Esophagus squamous epithelium (tissue), 5 donors: ENCODE results near the gene LMOD3. TPM values are rescaled to one million over a fixed set of nuclear protein-coding genes. Genes with fewer than 3 reads are reported as not detected.

Experiments
- DNase-seq: peaks from one replicate; lab custom pipeline; 2025; lab: John Stamatoyannopoulos, UW
- H3K27ac ChIP-seq, 4 donors: fragments of 200-600 bp; sonication (generic); one replicate each; pipeline ENCODE4 v1.5.1; 2016 to 2019; ENCODE audit warnings: mild to moderate bottlenecking in 1 of 4
- H3K27me3 ChIP-seq, 4 donors: fragments of 200-600 bp; sonication (generic); 1 replicate in 3 of 4; 2 replicates in 1 of 4; pipeline versions ENCODE4 v1.5.1 to v1.6.0; 2017 to 2021; ENCODE audit warnings: antibody characterized with exemption in 1 of 4
- H3K36me3 ChIP-seq, 3 donors: fragments of 200-600 bp; sonication (generic); one replicate each; pipeline ENCODE4 v1.5.1; 2016 to 2019
- H3K4me1 ChIP-seq, 3 donors: fragments of 200-600 bp; sonication (generic); one replicate each; pipeline ENCODE4 v1.5.1; 2017 to 2019
- H3K4me3 ChIP-seq, 4 donors: fragments of 200-600 bp; sonication (generic); 1 replicate in 3 of 4; 2 replicates in 1 of 4; pipeline ENCODE4 v1.5.1; 2016 to 2019; ENCODE audit warnings: mild to moderate bottlenecking in 2 of 4, moderate library complexity in 1 of 4
- H3K9me3 ChIP-seq, 3 donors: fragments of 200-600 bp; sonication (generic); one replicate each; pipeline ENCODE4 v1.5.1; 2016 to 2019
- POLR2A ChIP-seq, 4 donors: fragments of 450-650 bp; IDR thresholded peaks; one replicate each; pipeline ENCODE4 v1.6.1; 2017; ENCODE audit warnings: antibody characterized with exemption in 4 of 4, mild to moderate bottlenecking in 4 of 4, moderate library complexity in 3 of 4
- WGBS, 2 donors: methylation state at CpG; one replicate each; pipeline ENCODE4 v1.1.5; 2018; 5-methylcytosine and 5-hydroxymethylcytosine counted together
- intact Hi-C: fragments of 100-400 bp; cut with DNase I; formaldehyde crosslinking; loops from one replicate; pipeline ENCODE4 v1.15.0; 2022
- total RNA-seq, 4 donors: library from RNA; depleted of rRNA; stranded (reverse); fragments of >200 nt; gene quantifications; one replicate each; pipeline ENCODE4 v1.1.0, GENCODE V29; 2016
- TF ChIP-seq, protein P1 (sequence below), 6 experiments: fragments of 450-650 bp in 4 of 6; fragments of 200-600 bp in 2 of 6; sonication (generic) in 2 of 6; IDR thresholded peaks; one replicate each; pipeline ENCODE4 v1.5.1; 2016 to 2019; ENCODE audit warnings: antibody characterized with exemption in 6 of 6, mild to moderate bottlenecking in 4 of 6, moderate library complexity in 4 of 6
- donor health status: DM: yes; HTN: yes; CAD: no.

The LMOD3 gene
- total RNA-seq, 4 donors from 2014 or later = under 0.01 TPM; not detected in 3

DNA sequence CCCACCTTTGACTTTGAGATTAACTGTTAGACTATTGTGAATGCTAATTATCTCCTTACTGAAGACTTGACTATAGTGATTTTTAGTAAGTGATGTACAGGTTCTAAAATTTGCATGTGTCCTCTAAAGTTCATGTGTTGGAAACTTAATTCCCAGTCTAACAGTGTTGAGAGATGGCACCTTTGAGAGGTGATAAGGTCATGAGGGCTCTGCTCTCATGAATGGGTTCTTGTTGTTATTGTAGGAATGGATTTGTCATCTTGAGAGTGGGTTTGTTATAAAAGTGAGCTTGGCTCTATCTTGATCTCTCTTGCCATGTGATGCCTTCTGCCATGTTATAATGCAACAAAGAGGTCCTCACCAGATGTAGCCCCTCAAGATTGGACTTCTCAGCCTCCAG, 18.9 kb upstream of the LMOD3 start:
- no peak for DNase-seq
- no peak overlapping the region for H3K27ac ChIP-seq
- H3K4me3 ChIP-seq = no peak overlapping the region
- H3K4me1 ChIP-seq = no peaks in the 10 kb centered on the region
- no peaks in the 10 kb centered on the region for H3K9me3 ChIP-seq
- TF ChIP-seq, protein P1, sequence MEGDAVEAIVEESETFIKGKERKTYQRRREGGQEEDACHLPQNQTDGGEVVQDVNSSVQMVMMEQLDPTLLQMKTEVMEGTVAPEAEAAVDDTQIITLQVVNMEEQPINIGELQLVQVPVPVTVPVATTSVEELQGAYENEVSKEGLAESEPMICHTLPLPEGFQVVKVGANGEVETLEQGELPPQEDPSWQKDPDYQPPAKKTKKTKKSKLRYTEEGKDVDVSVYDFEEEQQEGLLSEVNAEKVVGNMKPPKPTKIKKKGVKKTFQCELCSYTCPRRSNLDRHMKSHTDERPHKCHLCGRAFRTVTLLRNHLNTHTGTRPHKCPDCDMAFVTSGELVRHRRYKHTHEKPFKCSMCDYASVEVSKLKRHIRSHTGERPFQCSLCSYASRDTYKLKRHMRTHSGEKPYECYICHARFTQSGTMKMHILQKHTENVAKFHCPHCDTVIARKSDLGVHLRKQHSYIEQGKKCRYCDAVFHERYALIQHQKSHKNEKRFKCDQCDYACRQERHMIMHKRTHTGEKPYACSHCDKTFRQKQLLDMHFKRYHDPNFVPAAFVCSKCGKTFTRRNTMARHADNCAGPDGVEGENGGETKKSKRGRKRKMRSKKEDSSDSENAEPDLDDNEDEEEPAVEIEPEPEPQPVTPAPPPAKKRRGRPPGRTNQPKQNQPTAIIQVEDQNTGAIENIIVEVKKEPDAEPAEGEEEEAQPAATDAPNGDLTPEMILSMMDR (IDR thresholded peaks at IDR 0.05) = no peak
- TF ChIP-seq POLR2A (IDR thresholded peaks at IDR 0.05) = no peak
- intact Hi-C loops = no loop called here
- no peaks in the 10 kb centered on the region for H3K36me3 ChIP-seq
- no peaks in the 10 kb centered on the region for H3K27me3 ChIP-seq

DNA sequence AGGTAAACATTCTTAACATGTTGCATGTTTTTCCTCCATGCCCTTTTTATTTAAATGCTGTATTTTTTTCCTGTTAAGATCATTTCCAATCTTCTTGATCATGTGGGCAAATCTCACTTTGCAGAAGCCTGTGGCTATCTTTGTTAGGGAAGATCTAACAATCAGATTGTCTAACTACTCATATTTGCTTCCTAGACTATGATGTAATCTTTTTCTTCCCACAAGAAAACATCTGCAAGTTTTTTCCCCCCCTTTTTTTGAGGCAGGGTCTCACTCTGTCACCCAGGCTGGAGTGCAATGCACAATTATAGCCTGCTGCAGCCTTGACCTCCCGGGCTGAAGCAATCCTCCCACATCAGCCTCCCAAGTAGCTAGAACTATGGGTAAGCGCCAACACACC, 15.0 kb upstream of the LMOD3 start:
- no peak for TF ChIP-seq POLR2A (IDR thresholded peaks at IDR 0.05)
- TF ChIP-seq, protein P1 (IDR thresholded peaks at IDR 0.05) = no peak
- WGBS, 2 donors = 94 to 96% methylated on average over 2 of the region's 2 CpGs
- Histone ChIP-seq H3K4me3 (no peak overlapping the region), H3K4me1 (no peaks in the 10 kb centered on the region), H3K27ac (no peak overlapping the region), H3K9me3 (no peaks in the 10 kb centered on the region), H3K36me3 (no peaks in the 10 kb centered on the region), H3K27me3 (no peaks in the 10 kb centered on the region)
- DNase-seq = no peak
- intact Hi-C loops = no loop called here

DNA sequence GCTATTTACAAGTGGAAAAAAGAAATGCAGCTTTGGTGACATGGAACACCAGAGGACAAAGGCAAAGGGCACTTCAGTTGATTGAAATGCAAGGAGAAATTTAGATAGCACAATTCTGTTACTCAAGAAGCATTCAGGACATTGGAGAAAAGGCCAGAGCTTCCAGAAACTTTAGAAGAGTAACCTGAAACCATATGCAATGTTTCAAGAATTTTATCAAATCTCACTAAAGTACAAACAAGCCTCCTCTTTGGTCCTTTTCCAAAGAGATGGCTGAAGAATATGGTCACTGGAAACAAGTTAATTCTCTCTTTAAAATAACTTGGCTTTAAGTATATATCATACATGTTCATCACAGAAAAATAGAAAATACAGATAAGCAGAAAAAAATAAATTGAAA, 14.6 kb upstream of the LMOD3 start:
- H3K36me3 ChIP-seq = no peaks in the 10 kb centered on the region
- DNase-seq = no peak
- no peaks in the 10 kb centered on the region for H3K27me3 ChIP-seq
- H3K27ac ChIP-seq = no peak overlapping the region
- no peak for TF ChIP-seq POLR2A (IDR thresholded peaks at IDR 0.05)
- TF ChIP-seq, protein P1 (IDR thresholded peaks at IDR 0.05) = no peak
- intact Hi-C loops = no loop called here
- H3K4me3 ChIP-seq = no peak overlapping the region
- H3K4me1 ChIP-seq = no peaks in the 10 kb centered on the region
- no peaks in the 10 kb centered on the region for H3K9me3 ChIP-seq

DNA sequence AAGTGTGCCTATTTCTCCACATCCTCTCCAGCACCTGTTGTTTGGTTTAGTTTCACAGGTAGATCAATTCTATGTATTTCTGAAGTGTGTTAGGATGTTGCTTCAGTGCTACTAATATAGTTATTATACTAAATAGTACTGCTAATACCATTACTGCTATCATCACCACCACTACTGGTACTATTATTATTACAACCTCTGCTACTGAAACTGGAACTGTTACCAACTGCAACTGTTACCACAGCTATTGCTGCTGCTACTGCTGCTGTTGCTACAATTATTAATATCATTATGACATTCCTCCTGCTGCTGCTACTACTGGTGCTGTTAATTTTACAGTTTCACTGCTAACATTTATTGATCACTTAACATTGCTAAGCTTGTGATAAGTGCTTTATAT, 8.3 kb upstream of the LMOD3 start:
- H3K9me3 ChIP-seq = no peaks in the 10 kb centered on the region
- TF ChIP-seq POLR2A (IDR thresholded peaks at IDR 0.05) = no peak
- TF ChIP-seq, protein P1 (IDR thresholded peaks at IDR 0.05) = no peak
- no peak overlapping the region for H3K4me3 ChIP-seq
- intact Hi-C loops = no loop called here
- no peak overlapping the region for H3K27ac ChIP-seq
- H3K36me3 ChIP-seq = no peaks in the 10 kb centered on the region
- H3K4me1 ChIP-seq = no peaks in the 10 kb centered on the region
- DNase-seq = no peak
- H3K27me3 ChIP-seq = no peaks in the 10 kb centered on the region

DNA sequence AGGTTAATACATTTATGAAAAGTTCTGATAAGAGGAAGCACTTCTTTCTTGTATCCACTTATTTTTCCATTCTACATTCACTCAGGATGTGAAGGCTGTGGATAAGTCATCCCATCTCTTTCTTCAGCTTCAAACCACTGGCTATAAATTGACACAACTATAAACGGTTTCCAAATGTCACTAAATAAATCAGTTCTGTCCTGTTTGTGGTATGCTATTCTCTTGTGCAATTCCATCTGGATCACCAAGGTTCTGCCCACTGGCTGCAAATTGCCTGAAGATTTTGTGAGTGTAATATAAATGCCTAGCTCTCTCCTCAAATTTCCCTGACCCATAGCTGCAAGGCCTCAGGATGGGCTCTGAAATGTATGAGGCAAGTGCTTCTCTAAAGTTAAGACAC, 7.1 kb upstream of the LMOD3 start:
- H3K27ac ChIP-seq = no peak overlapping the region
- H3K9me3 ChIP-seq = no peaks in the 10 kb centered on the region
- 27 to 35% methylated on average over 1 of the region's 1 CpG for WGBS, 2 donors
- H3K36me3 ChIP-seq = no peaks in the 10 kb centered on the region
- no peak for DNase-seq
- no peak overlapping the region for H3K4me3 ChIP-seq
- no peaks in the 10 kb centered on the region for H3K4me1 ChIP-seq
- intact Hi-C loops = no loop called here
- TF ChIP-seq, protein P1 (IDR thresholded peaks at IDR 0.05) = no peak
- no peak for TF ChIP-seq POLR2A (IDR thresholded peaks at IDR 0.05)
- no peaks in the 10 kb centered on the region for H3K27me3 ChIP-seq
